ENCODE results near the gene FCRL2.

The FCRL2 gene

DNA sequence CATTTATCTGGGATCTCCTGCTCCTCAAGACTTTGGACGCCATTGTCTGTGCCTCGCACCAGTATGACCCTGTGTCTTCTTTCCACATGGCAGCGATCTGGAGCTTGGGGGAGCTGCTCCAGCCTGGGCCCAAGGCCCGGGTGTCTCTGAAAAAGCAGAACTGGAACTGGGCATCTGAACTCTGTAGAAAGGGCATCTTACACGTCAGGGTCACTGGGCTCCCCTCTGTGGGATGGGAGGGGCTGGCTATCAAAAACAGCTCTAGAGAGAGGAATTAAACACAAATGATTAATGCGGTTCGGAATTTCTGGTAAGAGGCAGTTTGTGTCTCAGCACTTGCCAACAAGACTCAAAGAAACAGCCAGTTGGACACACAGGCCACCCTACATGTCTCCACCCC lies 26.9 kb upstream of the FCRL2 start:
- DNase-seq: no peak
- TF ChIP-seq, protein P1, sequence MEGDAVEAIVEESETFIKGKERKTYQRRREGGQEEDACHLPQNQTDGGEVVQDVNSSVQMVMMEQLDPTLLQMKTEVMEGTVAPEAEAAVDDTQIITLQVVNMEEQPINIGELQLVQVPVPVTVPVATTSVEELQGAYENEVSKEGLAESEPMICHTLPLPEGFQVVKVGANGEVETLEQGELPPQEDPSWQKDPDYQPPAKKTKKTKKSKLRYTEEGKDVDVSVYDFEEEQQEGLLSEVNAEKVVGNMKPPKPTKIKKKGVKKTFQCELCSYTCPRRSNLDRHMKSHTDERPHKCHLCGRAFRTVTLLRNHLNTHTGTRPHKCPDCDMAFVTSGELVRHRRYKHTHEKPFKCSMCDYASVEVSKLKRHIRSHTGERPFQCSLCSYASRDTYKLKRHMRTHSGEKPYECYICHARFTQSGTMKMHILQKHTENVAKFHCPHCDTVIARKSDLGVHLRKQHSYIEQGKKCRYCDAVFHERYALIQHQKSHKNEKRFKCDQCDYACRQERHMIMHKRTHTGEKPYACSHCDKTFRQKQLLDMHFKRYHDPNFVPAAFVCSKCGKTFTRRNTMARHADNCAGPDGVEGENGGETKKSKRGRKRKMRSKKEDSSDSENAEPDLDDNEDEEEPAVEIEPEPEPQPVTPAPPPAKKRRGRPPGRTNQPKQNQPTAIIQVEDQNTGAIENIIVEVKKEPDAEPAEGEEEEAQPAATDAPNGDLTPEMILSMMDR (IDR thresholded peaks at IDR 0.05; ENCODE audit: low read depth, low read length, missing control alignments): no peak
- Histone ChIP-seq H3K27ac (no peak overlapping the region), H3K36me3 (replicated peaks) (no peaks in the 10 kb centered on the region), H3K4me3 (ENCODE audit: low read depth, low read length) (no peak overlapping the region), H3K27me3 (replicated peaks) (no peaks in the 10 kb centered on the region)
- in situ Hi-C loops (cut with HindIII; ENCODE audit: low pct_ligation_motif_present, low sequenced_read_pairs): no loop called here

DNA sequence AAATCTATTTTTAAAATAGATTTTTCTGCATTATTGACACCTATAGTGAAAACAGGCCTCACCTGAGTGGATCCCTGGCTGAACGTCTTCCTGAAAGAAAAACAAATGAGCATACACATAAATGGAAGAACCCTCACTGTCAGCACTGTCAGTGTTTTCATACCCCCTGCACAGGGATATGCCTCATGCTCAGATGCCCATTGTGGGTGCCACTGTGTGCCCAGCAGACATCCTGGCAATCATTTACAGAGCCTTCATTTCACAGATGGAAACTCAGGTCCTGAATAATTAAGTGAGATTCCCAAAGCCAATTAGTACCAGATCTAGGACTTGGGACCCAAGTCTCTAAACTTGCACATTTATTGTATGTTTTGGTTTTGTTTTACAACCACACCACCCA lies 23.1 kb upstream of the FCRL2 start:
- Histone ChIP-seq H3K36me3 (replicated peaks) (no peaks in the 10 kb centered on the region), H3K27ac (no peak overlapping the region), H3K27me3 (replicated peaks) (no peaks in the 10 kb centered on the region), H3K4me3 (ENCODE audit: low read depth, low read length) (no peak overlapping the region)
- TF ChIP-seq, protein P1 (IDR thresholded peaks at IDR 0.05; ENCODE audit: low read depth, low read length, missing control alignments): no peak
- in situ Hi-C loops (cut with HindIII; ENCODE audit: low pct_ligation_motif_present, low sequenced_read_pairs): no loop called here
- no peak for DNase-seq

GRCh38 chr1:157798211-157798610 lies 21.3 kb upstream of the FCRL2 start:
- TF ChIP-seq, protein P1 (IDR thresholded peaks at IDR 0.05; ENCODE audit: low read depth, low read length, missing control alignments): no peak
- no peaks in the 10 kb centered on the region for H3K36me3 ChIP-seq (replicated peaks)

DNA sequence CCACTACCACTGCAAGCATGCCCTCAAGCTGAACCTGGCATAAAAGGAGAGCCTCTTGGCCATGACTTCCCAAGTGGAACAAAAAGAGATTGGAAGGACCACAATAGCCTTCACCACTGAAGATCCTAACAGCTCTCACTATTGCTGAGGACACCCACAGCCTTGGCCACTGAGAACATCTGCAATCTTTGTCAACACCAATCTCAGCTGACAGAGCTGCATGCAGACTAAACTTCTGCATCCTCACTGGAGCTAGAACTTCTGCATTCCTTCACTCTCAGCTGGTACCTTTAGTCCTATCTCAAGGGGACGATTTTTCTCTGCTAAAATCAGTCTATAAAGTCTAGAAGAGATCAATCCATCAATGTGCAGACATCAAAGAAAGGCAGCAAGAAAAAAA lies 8.3 kb upstream of the FCRL2 start:
- no peak overlapping the region for H3K4me3 ChIP-seq (ENCODE audit: low read depth, low read length)
- in situ Hi-C loops (cut with HindIII; ENCODE audit: low pct_ligation_motif_present, low sequenced_read_pairs): no loop called here
- no peaks in the 10 kb centered on the region for H3K27me3 ChIP-seq (replicated peaks)
- TF ChIP-seq, protein P1 (IDR thresholded peaks at IDR 0.05; ENCODE audit: low read depth, low read length, missing control alignments): no peak
- no peak for DNase-seq
- H3K27ac ChIP-seq: no peak overlapping the region
- no peaks in the 10 kb centered on the region for H3K36me3 ChIP-seq (replicated peaks)

More at GRCh38 chr1:157798211-157798610, 21.3 kb upstream of the FCRL2 start:
- in situ Hi-C loops (cut with HindIII; ENCODE audit: low pct_ligation_motif_present, low sequenced_read_pairs): no loop called here
- Histone ChIP-seq H3K27ac (no peak overlapping the region), H3K27me3 (replicated peaks) (no peaks in the 10 kb centered on the region), H3K4me3 (ENCODE audit: low read depth, low read length) (no peak overlapping the region)
- no peak for DNase-seq

GRCh38 chr1:157784801-157785200 lies 7.9 kb upstream of the FCRL2 start:
- TF ChIP-seq, protein P1 (IDR thresholded peaks at IDR 0.05; ENCODE audit: low read depth, low read length, missing control alignments): no peak
- no peak for DNase-seq
- no peaks in the 10 kb centered on the region for H3K27me3 ChIP-seq (replicated peaks)
- H3K27ac ChIP-seq: no peak overlapping the region
- in situ Hi-C loops (cut with HindIII; ENCODE audit: low pct_ligation_motif_present, low sequenced_read_pairs): no loop called here
- no peaks in the 10 kb centered on the region for H3K36me3 ChIP-seq (replicated peaks)
- no peak overlapping the region for H3K4me3 ChIP-seq (ENCODE audit: low read depth, low read length)

GRCh38 chr1:157782931-157783330 lies 6.0 kb upstream of the FCRL2 start:
- Histone ChIP-seq H3K27me3 (replicated peaks) (no peaks in the 10 kb centered on the region), H3K36me3 (replicated peaks) (no peaks in the 10 kb centered on the region), H3K27ac (no peak overlapping the region), H3K4me3 (ENCODE audit: low read depth, low read length) (no peak overlapping the region)
- in situ Hi-C loops (cut with HindIII; ENCODE audit: low pct_ligation_motif_present, low sequenced_read_pairs): no loop called here
- TF ChIP-seq, protein P1 (IDR thresholded peaks at IDR 0.05; ENCODE audit: low read depth, low read length, missing control alignments): no peak
- DNase-seq: no peak

Measured in brain microvascular endothelial cell (primary cell).